ENCODE results near the gene MAOA. TPM values are rescaled to one million over a fixed set of nuclear protein-coding genes. Genes with fewer than 3 reads are reported as not detected.

MAOA gene
- total and polyA plus RNA-seq, 2 of the 13 experiments (the other 11 are each of a cell fraction or from before 2014, with no cell fraction given): 13.4 to 14.7 TPM

DNA sequence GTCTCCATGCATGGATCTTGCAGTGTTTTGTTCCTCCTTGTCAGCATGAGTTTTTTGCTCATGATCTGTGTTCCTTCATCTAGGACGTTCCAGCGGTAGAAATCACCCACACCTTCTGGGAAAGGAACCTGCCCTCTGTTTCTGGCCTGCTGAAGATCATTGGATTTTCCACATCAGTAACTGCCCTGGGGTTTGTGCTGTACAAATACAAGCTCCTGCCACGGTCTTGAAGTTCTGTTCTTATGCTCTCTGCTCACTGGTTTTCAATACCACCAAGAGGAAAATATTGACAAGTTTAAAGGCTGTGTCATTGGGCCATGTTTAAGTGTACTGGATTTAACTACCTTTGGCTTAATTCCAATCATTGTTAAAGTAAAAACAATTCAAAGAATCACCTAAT lies 88.2 kb downstream of the MAOA start:
- H3K79me2 ChIP-seq (ENCODE audit: insufficient read depth, low read length): no peaks in the 10 kb centered on the region
- 87% methylated on average over 3 of the region's 3 CpGs for WGBS (ENCODE audit: low lambda C conversion rate)
- no peak for TF ChIP-seq SMYD3 (CRISPR knock-in tag; IDR thresholded peaks at IDR 0.05)
- TF ChIP-seq ZNF652 (CRISPR knock-in tag; IDR thresholded peaks at IDR 0.05; ENCODE audit: borderline replicate concordance, low read depth): no peak
- TF ChIP-seq, protein P1, sequence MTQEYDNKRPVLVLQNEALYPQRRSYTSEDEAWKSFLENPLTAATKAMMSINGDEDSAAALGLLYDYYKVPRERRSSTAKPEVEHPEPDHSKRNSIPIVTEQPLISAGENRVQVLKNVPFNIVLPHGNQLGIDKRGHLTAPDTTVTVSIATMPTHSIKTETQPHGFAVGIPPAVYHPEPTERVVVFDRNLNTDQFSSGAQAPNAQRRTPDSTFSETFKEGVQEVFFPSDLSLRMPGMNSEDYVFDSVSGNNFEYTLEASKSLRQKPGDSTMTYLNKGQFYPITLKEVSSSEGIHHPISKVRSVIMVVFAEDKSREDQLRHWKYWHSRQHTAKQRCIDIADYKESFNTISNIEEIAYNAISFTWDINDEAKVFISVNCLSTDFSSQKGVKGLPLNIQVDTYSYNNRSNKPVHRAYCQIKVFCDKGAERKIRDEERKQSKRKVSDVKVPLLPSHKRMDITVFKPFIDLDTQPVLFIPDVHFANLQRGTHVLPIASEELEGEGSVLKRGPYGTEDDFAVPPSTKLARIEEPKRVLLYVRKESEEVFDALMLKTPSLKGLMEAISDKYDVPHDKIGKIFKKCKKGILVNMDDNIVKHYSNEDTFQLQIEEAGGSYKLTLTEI (CRISPR knock-in tag; conservative IDR thresholded peaks at IDR 0.05): no peak
- TF ChIP-seq, protein P2, sequence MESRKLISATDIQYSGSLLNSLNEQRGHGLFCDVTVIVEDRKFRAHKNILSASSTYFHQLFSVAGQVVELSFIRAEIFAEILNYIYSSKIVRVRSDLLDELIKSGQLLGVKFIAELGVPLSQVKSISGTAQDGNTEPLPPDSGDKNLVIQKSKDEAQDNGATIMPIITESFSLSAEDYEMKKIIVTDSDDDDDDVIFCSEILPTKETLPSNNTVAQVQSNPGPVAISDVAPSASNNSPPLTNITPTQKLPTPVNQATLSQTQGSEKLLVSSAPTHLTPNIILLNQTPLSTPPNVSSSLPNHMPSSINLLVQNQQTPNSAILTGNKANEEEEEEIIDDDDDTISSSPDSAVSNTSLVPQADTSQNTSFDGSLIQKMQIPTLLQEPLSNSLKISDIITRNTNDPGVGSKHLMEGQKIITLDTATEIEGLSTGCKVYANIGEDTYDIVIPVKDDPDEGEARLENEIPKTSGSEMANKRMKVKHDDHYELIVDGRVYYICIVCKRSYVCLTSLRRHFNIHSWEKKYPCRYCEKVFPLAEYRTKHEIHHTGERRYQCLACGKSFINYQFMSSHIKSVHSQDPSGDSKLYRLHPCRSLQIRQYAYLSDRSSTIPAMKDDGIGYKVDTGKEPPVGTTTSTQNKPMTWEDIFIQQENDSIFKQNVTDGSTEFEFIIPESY (CRISPR knock-in tag; IDR thresholded peaks at IDR 0.05): no peak
- TF ChIP-seq ZSCAN12 (CRISPR knock-in tag; IDR thresholded peaks at IDR 0.05): no peak
- TF ChIP-seq, protein P3, sequence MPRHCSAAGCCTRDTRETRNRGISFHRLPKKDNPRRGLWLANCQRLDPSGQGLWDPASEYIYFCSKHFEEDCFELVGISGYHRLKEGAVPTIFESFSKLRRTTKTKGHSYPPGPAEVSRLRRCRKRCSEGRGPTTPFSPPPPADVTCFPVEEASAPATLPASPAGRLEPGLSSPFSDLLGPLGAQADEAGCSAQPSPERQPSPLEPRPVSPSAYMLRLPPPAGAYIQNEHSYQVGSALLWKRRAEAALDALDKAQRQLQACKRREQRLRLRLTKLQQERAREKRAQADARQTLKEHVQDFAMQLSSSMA (CRISPR knock-in tag; IDR thresholded peaks at IDR 0.05): no peak
- ChIA-PET POLR2A (no interaction called here), CTCF (ENCODE audit: low intra/inter-chr PET ratio, low total read pairs) (no interaction called here)
- no peak for DNase-seq (ENCODE audit: low spot score)
- H3K27ac ChIP-seq (ENCODE audit: extremely low read length, insufficient read depth, low read length): no peak overlapping the region
- 0 out of 5 replicates have a peak, but pooled peaks cover 0 to 2% of the 10 kb centered on the region in 2 experiments for H3K36me3 ChIP-seq (replicated peaks in 1 of 2; ENCODE audit: control insufficient read depth in 1 of 2, insufficient read depth in 2 of 2, low read length in 2 of 2)
- H3K27me3 ChIP-seq (ENCODE audit: control insufficient read depth in 1 of 2, insufficient read depth in 2 of 2, low read length in 2 of 2): no peaks in the 10 kb centered on the region
- H2AFZ ChIP-seq (ENCODE audit: low read length): no peak overlapping the region
- ATAC-seq: no peak
- H4K20me1 ChIP-seq (ENCODE audit: insufficient read depth, low read length): no peaks in the 10 kb centered on the region
- FAIRE-seq: no peak
- 0 out of 2 replicates have a peak, but pooled peaks cover under 1% of the 10 kb centered on the region for H3K4me1 ChIP-seq (ENCODE audit: insufficient read depth, low read length)
- BruUV-seq (replicated peaks): no TSS peak
- no peak overlapping the region for H3K9ac ChIP-seq (ENCODE audit: insufficient read depth, low read depth, low read length)
- no peaks in the 10 kb centered on the region for H3K9me3 ChIP-seq (ENCODE audit: low read length)
- in situ Hi-C loops (cut with HindIII; ENCODE audit: extremely low pct_ligation_motif_present, low pct_unique_long_range_greater_than_20kb) (loop anchor here (10.0 kb wide), 1 partner anchor 89 kb away; the partner anchor contains the start of gene MAOA), intact Hi-C loops (cut with micrococcal nuclease; ENCODE audit: unreplicated experiment) (no loop called here)
- no peak overlapping the region for H3K4me3 ChIP-seq (replicated peaks in 1 of 3; ENCODE audit: insufficient read depth in 1 of 3, low read depth in 2 of 3, low read length in 3 of 3)
- H3K4me2 ChIP-seq (ENCODE audit: low read depth, low read length): no peak overlapping the region
